ENCODE measurements around the gene CHRNB2. TPM values are rescaled to one million over a fixed set of nuclear protein-coding genes. Genes with fewer than 3 reads are reported as not detected.

Gene CHRNB2
- total RNA-seq, 2 donors from 2014 or later, result 0.05 TPM; not detected in 1

GRCh38 chr1:154583773-154584172, 16.2 kb downstream of the CHRNB2 start:
- Mint-ChIP-seq H3K27me3 (no peaks in the 10 kb centered on the region), H3K27ac (peak overlapping the region; percentile 66), H3K4me3 (no peak overlapping the region), H3K4me1 (no peaks in the 10 kb centered on the region), H3K9me3 (no peaks in the 10 kb centered on the region), H3K36me3 (ENCODE audit: low read depth) (peaks cover 100% of the 10 kb centered on the region)
- ATAC-seq (replicated peaks), result no peak

- ATAC-seq (replicated peaks), result no peak
- H3K27ac Mint-ChIP-seq, result peak overlapping the region; percentile 66
- no peaks in the 10 kb centered on the region for H3K9me3 Mint-ChIP-seq
- no peaks in the 10 kb centered on the region for H3K4me1 Mint-ChIP-seq
- H3K36me3 Mint-ChIP-seq (ENCODE audit: low read depth), result peaks cover 100% of the 10 kb centered on the region
- H3K4me3 Mint-ChIP-seq, result no peak overlapping the region
- H3K27me3 Mint-ChIP-seq, result no peaks in the 10 kb centered on the region
Measured at GRCh38 chr1:154584267-154584994, 16.9 kb downstream of the CHRNB2 start.

GRCh38 chr1:154586231-154586630, 18.7 kb downstream of the CHRNB2 start:
- no peak for ATAC-seq (replicated peaks)
- Mint-ChIP-seq H3K27me3 (no peaks in the 10 kb centered on the region), H3K9me3 (no peaks in the 10 kb centered on the region), H3K36me3 (ENCODE audit: low read depth) (peaks cover 100% of the 10 kb centered on the region), H3K4me3 (no peak overlapping the region), H3K27ac (peak overlapping the region; percentile 40), H3K4me1 (no peaks in the 10 kb centered on the region)

- H3K9me3 Mint-ChIP-seq, result no peaks in the 10 kb centered on the region
- H3K36me3 Mint-ChIP-seq (ENCODE audit: low read depth), result peaks cover 100% of the 10 kb centered on the region
- H3K4me3 Mint-ChIP-seq, result no peak overlapping the region
- no peak for ATAC-seq (replicated peaks)
- H3K4me1 Mint-ChIP-seq, result no peaks in the 10 kb centered on the region
- H3K27me3 Mint-ChIP-seq, result no peaks in the 10 kb centered on the region
- H3K27ac Mint-ChIP-seq, result peak overlapping the region; percentile 40
Measured at GRCh38 chr1:154586641-154587040, 19.1 kb downstream of the CHRNB2 start.

GRCh38 chr1:154589780-154590179, 22.2 kb downstream of the CHRNB2 start:
- Mint-ChIP-seq H3K4me3 (no peak overlapping the region), H3K36me3 (ENCODE audit: low read depth) (peaks cover 100% of the 10 kb centered on the region), H3K9me3 (no peaks in the 10 kb centered on the region), H3K27ac (peak overlapping the region; percentile 41), H3K4me1 (peaks cover 9% of the 10 kb centered on the region), H3K27me3 (no peaks in the 10 kb centered on the region)
- peak; percentile 61 for ATAC-seq (replicated peaks)

- ATAC-seq (replicated peaks), result no peak
- Mint-ChIP-seq H3K4me3 (no peak overlapping the region), H3K27ac (no peak overlapping the region), H3K4me1 (peaks cover 9% of the 10 kb centered on the region), H3K27me3 (no peaks in the 10 kb centered on the region), H3K36me3 (ENCODE audit: low read depth) (peaks cover 99% of the 10 kb centered on the region), H3K9me3 (no peaks in the 10 kb centered on the region)
Measured at GRCh38 chr1:154590756-154591155, 23.2 kb downstream of the CHRNB2 start.

GRCh38 chr1:154591206-154591605, 23.6 kb downstream of the CHRNB2 start:
- Mint-ChIP-seq H3K4me3 (no peak overlapping the region), H3K36me3 (ENCODE audit: low read depth) (peaks cover 99% of the 10 kb centered on the region), H3K4me1 (peaks cover 9% of the 10 kb centered on the region), H3K27me3 (no peaks in the 10 kb centered on the region), H3K27ac (no peak overlapping the region), H3K9me3 (no peaks in the 10 kb centered on the region)
- no peak for ATAC-seq (replicated peaks)

- H3K36me3 Mint-ChIP-seq (ENCODE audit: low read depth), result peaks cover 99% of the 10 kb centered on the region
- no peak for ATAC-seq (replicated peaks)
- no peaks in the 10 kb centered on the region for H3K27me3 Mint-ChIP-seq
- no peaks in the 10 kb centered on the region for H3K9me3 Mint-ChIP-seq
- peaks cover 9% of the 10 kb centered on the region for H3K4me1 Mint-ChIP-seq
- H3K27ac Mint-ChIP-seq, result peak overlapping the region; percentile 6
- H3K4me3 Mint-ChIP-seq, result no peak overlapping the region
Measured at GRCh38 chr1:154593390-154593789, 25.8 kb downstream of the CHRNB2 start.

GRCh38 chr1:154594811-154595210, 27.2 kb downstream of the CHRNB2 start:
- Mint-ChIP-seq H3K9me3 (no peaks in the 10 kb centered on the region), H3K36me3 (ENCODE audit: low read depth) (peaks cover 99% of the 10 kb centered on the region), H3K27ac (peak overlapping the region; percentile 2), H3K4me1 (peaks cover 17% of the 10 kb centered on the region), H3K4me3 (no peak overlapping the region), H3K27me3 (no peaks in the 10 kb centered on the region)
- no peak for ATAC-seq (replicated peaks)

GRCh38 chr1:154595621-154596020, 28.0 kb downstream of the CHRNB2 start:
- ATAC-seq (replicated peaks), result peak; percentile 64
- H3K36me3 Mint-ChIP-seq (ENCODE audit: low read depth), result peaks cover 99% of the 10 kb centered on the region

GRCh38 chr1:154598871-154599635, 31.5 kb downstream of the CHRNB2 start:
- Mint-ChIP-seq H3K9me3 (no peaks in the 10 kb centered on the region), H3K36me3 (ENCODE audit: low read depth) (peaks cover 97% of the 10 kb centered on the region), H3K27ac (peak overlapping the region; percentile 77), H3K4me3 (peak overlapping the region; percentile 34), H3K4me1 (peaks cover 30% of the 10 kb centered on the region), H3K27me3 (no peaks in the 10 kb centered on the region)
- ATAC-seq (replicated peaks), result peak; percentile 42

More at GRCh38 chr1:154595621-154596020, 28.0 kb downstream of the CHRNB2 start:
- peaks cover 22% of the 10 kb centered on the region for H3K4me1 Mint-ChIP-seq
- no peak overlapping the region for H3K4me3 Mint-ChIP-seq
- H3K9me3 Mint-ChIP-seq, result no peaks in the 10 kb centered on the region
- H3K27me3 Mint-ChIP-seq, result no peaks in the 10 kb centered on the region
- no peak overlapping the region for H3K27ac Mint-ChIP-seq

- no peak for ATAC-seq (replicated peaks)
- no peaks in the 10 kb centered on the region for H3K9me3 Mint-ChIP-seq
- peaks cover 97% of the 10 kb centered on the region for H3K36me3 Mint-ChIP-seq (ENCODE audit: low read depth)
- peaks cover 31% of the 10 kb centered on the region for H3K4me1 Mint-ChIP-seq
- H3K27me3 Mint-ChIP-seq, result no peaks in the 10 kb centered on the region
- peak overlapping the region; percentile 34 for H3K4me3 Mint-ChIP-seq
- peak overlapping the region; percentile 77 for H3K27ac Mint-ChIP-seq
Measured at GRCh38 chr1:154599658-154600057, 32.1 kb downstream of the CHRNB2 start.

- peaks cover 55% of the 10 kb centered on the region for H3K4me1 Mint-ChIP-seq
- peaks cover 96% of the 10 kb centered on the region for H3K36me3 Mint-ChIP-seq (ENCODE audit: low read depth)
- H3K4me3 Mint-ChIP-seq, result peak overlapping the region; percentile 88
- no peak for ATAC-seq (replicated peaks)
- no peaks in the 10 kb centered on the region for H3K27me3 Mint-ChIP-seq
- H3K9me3 Mint-ChIP-seq, result no peaks in the 10 kb centered on the region
- peak overlapping the region; percentile 51 for H3K27ac Mint-ChIP-seq
Measured at GRCh38 chr1:154603317-154603716, 35.7 kb downstream of the CHRNB2 start.

GRCh38 chr1:154605534-154605933, 38.0 kb downstream of the CHRNB2 start:
- peaks cover 74% of the 10 kb centered on the region for H3K36me3 Mint-ChIP-seq (ENCODE audit: low read depth)
- H3K27me3 Mint-ChIP-seq, result no peaks in the 10 kb centered on the region
- H3K27ac Mint-ChIP-seq, result peak overlapping the region; percentile 51
- ATAC-seq (replicated peaks), result no peak
- H3K4me1 Mint-ChIP-seq, result peaks cover 59% of the 10 kb centered on the region
- peak overlapping the region; percentile 88 for H3K4me3 Mint-ChIP-seq
- no peaks in the 10 kb centered on the region for H3K9me3 Mint-ChIP-seq

- ATAC-seq (replicated peaks), result peak; percentile 13
- Mint-ChIP-seq H3K4me1 (peaks cover 67% of the 10 kb centered on the region), H3K36me3 (ENCODE audit: low read depth) (peaks cover 58% of the 10 kb centered on the region), H3K4me3 (peak overlapping the region; percentile 88), H3K9me3 (no peaks in the 10 kb centered on the region), H3K27ac (peak overlapping the region; percentile 88), H3K27me3 (no peaks in the 10 kb centered on the region)
Measured at GRCh38 chr1:154607106-154607608, 39.6 kb downstream of the CHRNB2 start.
